ENCODE data around the gene SPAG9.

Gene SPAG9

GRCh38 chr17:50931144-50931908, 189.3 kb downstream of the SPAG9 start:
- DNase-seq: peak; percentile 53

GRCh38 chr17:50928646-50929045, 192.0 kb downstream of the SPAG9 start:
- DNase-seq: no peak

- no peak for DNase-seq
Measured at GRCh38 chr17:50927287-50927686, 193.4 kb downstream of the SPAG9 start.

GRCh38 chr17:50926523-50926922, 194.1 kb downstream of the SPAG9 start:
- DNase-seq: no peak

- no peak for DNase-seq
Measured at GRCh38 chr17:50925296-50925891, 195.3 kb downstream of the SPAG9 start.

- no peak for DNase-seq
Measured at GRCh38 chr17:50924800-50925199, 195.9 kb downstream of the SPAG9 start.

GRCh38 chr17:50924300-50924699, 196.4 kb downstream of the SPAG9 start:
- no peak for DNase-seq

- DNase-seq: no peak
Measured at GRCh38 chr17:50923611-50924010, 197.1 kb downstream of the SPAG9 start.

- no peak for DNase-seq
Measured at GRCh38 chr17:50922721-50923405, 197.8 kb downstream of the SPAG9 start.

GRCh38 chr17:50922107-50922506, 198.6 kb downstream of the SPAG9 start:
- no peak for DNase-seq

- no peak for DNase-seq
Measured at GRCh38 chr17:50920891-50921586, 199.6 kb downstream of the SPAG9 start.

- DNase-seq: no peak
Measured at GRCh38 chr17:50920041-50920410, 200.6 kb downstream of the SPAG9 start.

- DNase-seq: peak; percentile 84
Measured at GRCh38 chr17:50919321-50920040, 201.2 kb downstream of the SPAG9 start.

GRCh38 chr17:50918933-50919296, 201.8 kb downstream of the SPAG9 start:
- DNase-seq: peak; percentile 48

- no peak for DNase-seq
Measured at GRCh38 chr17:50918071-50918932, 202.4 kb downstream of the SPAG9 start.

- no peak for DNase-seq
Measured at GRCh38 chr17:50917418-50917743, 203.3 kb downstream of the SPAG9 start.

- no peak for DNase-seq
Measured at GRCh38 chr17:50916708-50917417, 203.8 kb downstream of the SPAG9 start.

- peak; percentile 51 for DNase-seq
Measured at GRCh38 chr17:50916026-50916707, 204.5 kb downstream of the SPAG9 start.

GRCh38 chr17:50914505-50915063, 206.1 kb downstream of the SPAG9 start:
- no peak for DNase-seq

- no peak for DNase-seq
Measured at GRCh38 chr17:50913120-50913519, 207.5 kb downstream of the SPAG9 start.
